GM19468 (cell line): ENCODE data around the gene ZCCHC3.
"Not testable (repeated sequence)": the region's sequence is repeated elsewhere in the genome, so short reads cannot be mapped to it uniquely, and the experiment has no call there.

Source experiments
- ATAC-seq: cut with Tn5 transposase; IDR thresholded peaks from one replicate; pipeline ENCODE4 v1.9.1; 2021; ENCODE audit warnings: mild to moderate bottlenecking, moderate library complexity, moderate number of reproducible peaks; ENCODE audit not compliant: unreplicated experiment; ENCODE audit errors: extremely low read depth

Gene ZCCHC3

GRCh38 chr20:297098-297924 lies at the start of gene ZCCHC3:
Gene ZCCHC3, plus strand, starts transcription at chr20:297570. Its CDS starts 17 bp downstream, at chr20:297587.
- peak; percentile 64 for ATAC-seq

- no peak for ATAC-seq
Measured at GRCh38 chr20:251354-251753, 46.0 kb upstream of the ZCCHC3 start.

GRCh38 chr20:252801-253200 lies 44.6 kb upstream of the ZCCHC3 start:
- no peak for ATAC-seq

GRCh38 chr20:253447-253846 lies 43.9 kb upstream of the ZCCHC3 start:
- ATAC-seq = not testable (repeated sequence)

- ATAC-seq = no peak
Measured at GRCh38 chr20:257419-257818, 40.0 kb upstream of the ZCCHC3 start, which contains the start of gene DEFB132. Gene DEFB132, plus strand, starts transcription at chr20:257724. Its CDS starts 55 bp downstream, at chr20:257779.

- no peak for ATAC-seq
Measured at GRCh38 chr20:258269-258858, 39.0 kb upstream of the ZCCHC3 start.

- ATAC-seq = no peak
Measured at GRCh38 chr20:258963-259362, 38.4 kb upstream of the ZCCHC3 start.

GRCh38 chr20:259981-260380 lies 37.4 kb upstream of the ZCCHC3 start:
- no peak for ATAC-seq

GRCh38 chr20:263701-264100 lies 33.7 kb upstream of the ZCCHC3 start:
- ATAC-seq = no peak

GRCh38 chr20:266596-267562 lies 30.5 kb upstream of the ZCCHC3 start:
- peak; percentile 34 for ATAC-seq

- no peak for ATAC-seq
Measured at GRCh38 chr20:270517-270916, 26.9 kb upstream of the ZCCHC3 start.

- no peak for ATAC-seq
Measured at GRCh38 chr20:271069-271468, 26.3 kb upstream of the ZCCHC3 start.

- ATAC-seq = no peak
Measured at GRCh38 chr20:271528-271927, 25.8 kb upstream of the ZCCHC3 start.

GRCh38 chr20:272718-273117 lies 24.7 kb upstream of the ZCCHC3 start:
- no peak for ATAC-seq

GRCh38 chr20:273884-274283 lies 23.5 kb upstream of the ZCCHC3 start:
- ATAC-seq = no peak

GRCh38 chr20:275791-276190 lies 21.6 kb upstream of the ZCCHC3 start:
- no peak for ATAC-seq

GRCh38 chr20:276620-277495 lies 20.5 kb upstream of the ZCCHC3 start:
- ATAC-seq = no peak

- no peak for ATAC-seq
Measured at GRCh38 chr20:277496-277781, 19.9 kb upstream of the ZCCHC3 start.

GRCh38 chr20:278181-278580 lies 19.2 kb upstream of the ZCCHC3 start:
- no peak for ATAC-seq
